GM18951 (cell line): ENCODE results near the gene OCA2.
"Not testable (repeated sequence)": the region's sequence is repeated elsewhere in the genome, so short reads cannot be mapped to it uniquely, and the experiment has no call there.

ENCODE experiments used
- POLR2A ChIP-seq: IDR thresholded peaks from 4 replicates; pipeline ENCODE4 v1.6.1; 2011; ENCODE audit warnings: mild to moderate bottlenecking; ENCODE audit not compliant: insufficient read length, insufficient read depth; ENCODE audit errors: extremely low read depth
- in situ Hi-C: fragments of 300-500 bp; cut with MboI; formaldehyde crosslinking; loops from one replicate; pipeline ENCODE4 v1.12.0; 2022; ENCODE audit warnings: low sequenced_read_pairs, mixed read lengths, inconsistent platforms; ENCODE audit not compliant: unreplicated experiment

The OCA2 gene

GRCh38 chr15:27725731-27726130 is 373.4 kb downstream of the OCA2 start:
- in situ Hi-C loops = no loop called here
- no peak for TF ChIP-seq POLR2A

- no peak for TF ChIP-seq POLR2A
- in situ Hi-C loops = no loop called here
Measured at GRCh38 chr15:27723821-27724220, 375.3 kb downstream of the OCA2 start.

GRCh38 chr15:27722102-27722501 is 377.0 kb downstream of the OCA2 start:
- in situ Hi-C loops = no loop called here
- no peak for TF ChIP-seq POLR2A

GRCh38 chr15:27714675-27715074 is 384.4 kb downstream of the OCA2 start:
- TF ChIP-seq POLR2A = no peak
- in situ Hi-C loops = no loop called here

- in situ Hi-C loops = not testable (repeated sequence)
Measured at GRCh38 chr15:27713850-27714249, 385.3 kb downstream of the OCA2 start.

GRCh38 chr15:27707257-27707656 is 391.9 kb downstream of the OCA2 start:
- in situ Hi-C loops = no loop called here
- TF ChIP-seq POLR2A = no peak

GRCh38 chr15:27706300-27706699 is 392.8 kb downstream of the OCA2 start:
- in situ Hi-C loops = no loop called here

GRCh38 chr15:27705056-27705455 is 394.1 kb downstream of the OCA2 start:
- in situ Hi-C loops = no loop called here
- no peak for TF ChIP-seq POLR2A

More at GRCh38 chr15:27706300-27706699, 392.8 kb downstream of the OCA2 start:
- no peak for TF ChIP-seq POLR2A
